CD4-positive, CD25-positive, alpha-beta regulatory T cell (primary cell): ENCODE results near the gene OR7D2. TPM values are rescaled to one million over a fixed set of nuclear protein-coding genes. Genes with fewer than 3 reads are reported as not detected.
"Not testable (repeated sequence)": the region's sequence is repeated elsewhere in the genome, so short reads cannot be mapped to it uniquely, and the experiment has no call there.

Experiments
- ATAC-seq, 2 donors: fragments of 150-1000 bp; cut with Tn5 transposase; one replicate each; pipeline ENCODE4 v1.10.0; 2021; ENCODE audit warnings: low read depth in 2 of 2, moderate number of reproducible peaks in 2 of 2, moderate library complexity in 1 of 2
- DNase-seq, 3 donors: peaks; one replicate each; pipeline versions ENCODE4 v3.0.0 to v3.0.0-alpha.2; 2012 to 2022; ENCODE audit warnings: mixed read lengths in 1 of 3
- H3K27ac ChIP-seq: one replicate; pipeline ENCODE4 v1.7.0; 2013; ENCODE audit warnings: mild to moderate bottlenecking, low read length; ENCODE audit not compliant: insufficient read depth, poor library complexity, severe bottlenecking
- H3K27me3 ChIP-seq: one replicate; pipeline ENCODE4 v1.7.0; 2013; ENCODE audit warnings: low read length; ENCODE audit not compliant: control insufficient read depth, insufficient read depth
- H3K36me3 ChIP-seq: one replicate; pipeline ENCODE4 v1.7.0; 2013; ENCODE audit warnings: mild to moderate bottlenecking, low read length, moderate library complexity; ENCODE audit not compliant: control insufficient read depth, insufficient read depth
- H3K4me1 ChIP-seq: 2 replicates; pipeline ENCODE4 v1.7.0; 2013; ENCODE audit warnings: mild to moderate bottlenecking, low read length; ENCODE audit not compliant: insufficient read depth, control insufficient read depth, poor library complexity, severe bottlenecking
- H3K4me3 ChIP-seq: one replicate; pipeline ENCODE4 v1.7.0; 2013; ENCODE audit warnings: low read depth, mild to moderate bottlenecking, low read length, moderate library complexity
- H3K9me3 ChIP-seq, 2 experiments: 1 replicate in 1 of 2; 2 replicates in 1 of 2; pipeline ENCODE4 v1.7.0; 2013; ENCODE audit warnings: low read length in 2 of 2, mild to moderate bottlenecking in 1 of 2, moderate library complexity in 1 of 2; ENCODE audit not compliant: control insufficient read depth in 2 of 2
- H3K27ac Mint-ChIP-seq, 3 donors: one replicate each; pipeline ENCODE4 v1.8.0; 2020 to 2022; ENCODE audit warnings: mild to moderate bottlenecking in 3 of 3, mixed read lengths in 3 of 3, moderate library complexity in 2 of 3
- H3K27me3 Mint-ChIP-seq: one replicate; pipeline ENCODE4 v1.8.0; 2022; ENCODE audit warnings: mild to moderate bottlenecking, mixed read lengths
- H3K36me3 Mint-ChIP-seq: one replicate; pipeline ENCODE4 v1.8.0; 2020; ENCODE audit warnings: mixed read lengths
- H3K4me1 Mint-ChIP-seq, 4 donors: one replicate each; pipeline ENCODE4 v1.8.0; 2020 to 2022; ENCODE audit warnings: mixed read lengths in 4 of 4, mild to moderate bottlenecking in 1 of 4
- H3K4me3 Mint-ChIP-seq, 4 donors: one replicate each; pipeline ENCODE4 v1.8.0; 2020 to 2022; ENCODE audit warnings: mild to moderate bottlenecking in 4 of 4, mixed read lengths in 4 of 4, moderate library complexity in 3 of 4
- H3K9me3 Mint-ChIP-seq, 7 donors: one replicate each; pipeline ENCODE4 v1.8.0; 2020 to 2022; ENCODE audit warnings: mixed read lengths in 7 of 7, mild to moderate bottlenecking in 3 of 7, moderate library complexity in 2 of 7
- polyA plus RNA-seq, 4 donors: library from polyadenylated mRNA; unstranded; fragments of 300-500 nt; fragmentation: Illumina TruSeq; gene quantifications; one replicate each; pipeline ENCODE4 v1.2.3, GENCODE V29; 2021
- total RNA-seq: library from RNA; stranded (reverse); gene quantifications from one replicate; pipeline ENCODE4 v1.2.3, GENCODE V29; 2022

Gene OR7D2
- total and polyA plus RNA-seq, 5 donors from 2014 or later: not detected

DNA sequence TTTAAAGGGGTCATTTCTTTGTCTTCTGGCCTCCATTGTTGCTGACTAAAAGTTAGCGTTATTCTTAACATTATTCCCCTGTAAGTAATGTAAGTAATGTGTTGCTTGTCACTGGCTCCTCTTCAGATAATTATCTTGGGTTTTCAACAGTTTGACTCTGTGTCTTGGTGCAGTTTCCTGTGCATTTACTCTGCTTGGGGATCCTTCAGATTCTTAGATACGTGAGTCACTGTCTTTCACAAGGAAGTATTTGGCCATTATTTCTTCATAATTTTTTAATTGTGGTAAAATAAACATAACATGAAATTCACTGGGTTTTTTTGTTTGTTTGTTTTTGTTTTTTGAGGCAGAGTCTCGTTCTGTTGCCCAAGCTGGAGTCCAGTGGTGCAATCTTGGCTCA lies 13.5 kb upstream of the OR7D2 start:
- Mint-ChIP-seq H3K27me3 (no peaks in the 10 kb centered on the region), H3K4me3 (no peak overlapping the region)

GRCh38 chr19:9166846-9167245 lies 11.9 kb upstream of the OR7D2 start:
- H3K9me3 ChIP-seq: peaks cover 8 to 23% of the 10 kb centered on the region in 2 experiments
- H3K27me3 Mint-ChIP-seq: no peaks in the 10 kb centered on the region
- H3K36me3 ChIP-seq: peaks cover 32% of the 10 kb centered on the region
- DNase-seq (no peak), ATAC-seq (no peak)
- no peaks in the 10 kb centered on the region for H3K4me1 ChIP-seq
- no peaks in the 10 kb centered on the region for H3K27me3 ChIP-seq
- no peak overlapping the region for H3K4me3 Mint-ChIP-seq
- no peak overlapping the region for H3K4me3 ChIP-seq
- H3K27ac ChIP-seq: no peak overlapping the region
- H3K27ac Mint-ChIP-seq: peak overlapping the region in 1 of 3 donors; percentile 49
- H3K4me1 Mint-ChIP-seq: peaks cover 0 to 4% (median 0%) of the 10 kb centered on the region in 4 donors
- H3K9me3 Mint-ChIP-seq: peaks cover 0 to 19% (median 5%) of the 10 kb centered on the region in 7 donors
- H3K36me3 Mint-ChIP-seq: peaks cover 55% of the 10 kb centered on the region

More for the DNA sequence above, 13.5 kb upstream of the OR7D2 start:
- DNase-seq (no peak), ATAC-seq (no peak)
- Mint-ChIP-seq H3K4me1 (peaks cover 0 to 4% (median 0%) of the 10 kb centered on the region in 4 donors), H3K36me3 (peaks cover 71% of the 10 kb centered on the region), H3K27ac (no peak overlapping the region), H3K9me3 (peaks cover 0 to 25% (median 9%) of the 10 kb centered on the region in 7 donors)
- Histone ChIP-seq H3K27me3 (no peaks in the 10 kb centered on the region), H3K4me3 (no peak overlapping the region), H3K27ac (no peak overlapping the region), H3K4me1 (no peaks in the 10 kb centered on the region), H3K9me3 (peaks cover 21 to 38% of the 10 kb centered on the region in 2 experiments), H3K36me3 (peaks cover 48% of the 10 kb centered on the region)

GRCh38 chr19:9171393-9171991 lies 7.3 kb upstream of the OR7D2 start:
- Mint-ChIP-seq H3K27ac (no peak overlapping the region), H3K4me3 (no peak overlapping the region), H3K9me3 (peaks cover 0 to 6% (median 4%) of the 10 kb centered on the region in 7 donors), H3K36me3 (peaks cover 20% of the 10 kb centered on the region), H3K27me3 (no peaks in the 10 kb centered on the region), H3K4me1 (no peaks in the 10 kb centered on the region)
- Histone ChIP-seq H3K4me3 (no peak overlapping the region), H3K27ac (no peak overlapping the region), H3K36me3 (peaks cover 6% of the 10 kb centered on the region), H3K4me1 (no peaks in the 10 kb centered on the region), H3K9me3 (peaks cover 0 to 2% of the 10 kb centered on the region in 2 experiments), H3K27me3 (no peaks in the 10 kb centered on the region)
- ATAC-seq: no peak
- DNase-seq: no peak

GRCh38 chr19:9175326-9175725 lies 3.5 kb upstream of the OR7D2 start:
- H3K36me3 ChIP-seq: no peaks in the 10 kb centered on the region
- H3K27ac ChIP-seq: no peak overlapping the region
- ATAC-seq (no peak), DNase-seq (no peak)
- no peaks in the 10 kb centered on the region for H3K36me3 Mint-ChIP-seq
- H3K4me1 ChIP-seq: no peaks in the 10 kb centered on the region
- H3K9me3 ChIP-seq: no peaks in the 10 kb centered on the region
- H3K27ac Mint-ChIP-seq: no peak overlapping the region
- no peaks in the 10 kb centered on the region for H3K4me1 Mint-ChIP-seq
- no peak overlapping the region for H3K4me3 ChIP-seq
- peaks cover 0 to 11% (median 0%) of the 10 kb centered on the region in 7 donors for H3K9me3 Mint-ChIP-seq
- no peaks in the 10 kb centered on the region for H3K27me3 ChIP-seq
- H3K4me3 Mint-ChIP-seq: no peak overlapping the region
- H3K27me3 Mint-ChIP-seq: no peaks in the 10 kb centered on the region

GRCh38 chr19:9183000-9183399 lies 4.2 kb downstream of the OR7D2 start:
- Mint-ChIP-seq H3K4me1 (no peaks in the 10 kb centered on the region), H3K9me3 (peaks cover 0 to 16% (median 7%) of the 10 kb centered on the region in 7 donors), H3K36me3 (no peaks in the 10 kb centered on the region), H3K27ac (no peak overlapping the region), H3K27me3 (no peaks in the 10 kb centered on the region), H3K4me3 (no peak overlapping the region)
- Histone ChIP-seq H3K36me3 (no peaks in the 10 kb centered on the region), H3K4me3 (no peak overlapping the region), H3K4me1 (no peaks in the 10 kb centered on the region), H3K9me3 (peaks cover 0 to 6% of the 10 kb centered on the region in 2 experiments), H3K27me3 (no peaks in the 10 kb centered on the region), H3K27ac (no peak overlapping the region)
- DNase-seq (no peak), ATAC-seq (no peak)

DNA sequence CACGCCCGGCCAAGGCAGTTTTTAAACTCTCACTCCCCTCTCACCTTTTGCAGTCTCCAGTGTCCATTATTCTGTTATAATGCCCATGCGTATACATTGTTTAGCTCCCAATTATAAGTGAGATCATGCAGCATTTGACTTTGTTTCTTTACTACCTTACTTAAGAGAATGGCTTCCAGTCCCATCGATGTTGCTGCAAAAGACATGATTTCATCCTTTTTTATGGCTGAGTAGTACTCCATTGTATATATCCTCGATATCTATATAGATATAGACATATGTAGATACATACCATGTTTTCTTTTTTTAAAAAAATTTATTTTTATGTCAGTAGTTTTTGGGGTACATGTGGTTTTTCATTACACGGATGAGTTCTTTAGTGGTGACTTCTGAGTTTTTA lies 8.4 kb downstream of the OR7D2 start:
- no peaks in the 10 kb centered on the region for H3K27me3 ChIP-seq
- H3K27me3 Mint-ChIP-seq: peaks cover 5% of the 10 kb centered on the region
- DNase-seq (no peak), ATAC-seq (no peak)
- no peak overlapping the region for H3K27ac Mint-ChIP-seq
- no peak overlapping the region for H3K4me3 ChIP-seq
- no peak overlapping the region for H3K27ac ChIP-seq
- no peak overlapping the region for H3K4me3 Mint-ChIP-seq
- H3K36me3 Mint-ChIP-seq: no peaks in the 10 kb centered on the region
- no peaks in the 10 kb centered on the region for H3K36me3 ChIP-seq
- H3K9me3 ChIP-seq: peaks cover 0 to 11% of the 10 kb centered on the region in 2 experiments
- H3K4me1 ChIP-seq: no peaks in the 10 kb centered on the region
- no peaks in the 10 kb centered on the region for H3K4me1 Mint-ChIP-seq
- H3K9me3 Mint-ChIP-seq: peaks cover 0 to 15% (median 7%) of the 10 kb centered on the region in 7 donors

DNA sequence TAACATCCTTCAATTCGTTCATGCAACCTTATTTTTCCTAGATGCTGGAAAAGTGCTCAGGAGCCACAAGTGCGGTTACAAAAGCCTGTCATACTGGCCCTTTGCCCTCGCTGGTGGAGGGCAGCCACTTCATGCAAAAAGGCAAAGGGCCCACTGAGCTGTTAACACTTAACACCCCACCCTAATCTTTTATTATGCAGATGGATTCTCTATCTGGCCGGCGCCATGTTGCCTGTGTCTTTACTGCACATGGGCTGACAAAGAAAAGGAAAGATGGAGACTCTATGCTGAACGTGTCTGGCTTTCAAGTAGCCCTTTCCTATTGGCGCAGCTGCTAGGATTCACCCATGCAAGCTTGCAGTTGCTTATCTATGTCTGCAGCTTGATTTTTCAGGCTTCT lies 10.8 kb downstream of the OR7D2 start:
- Mint-ChIP-seq H3K27ac (no peak overlapping the region), H3K4me3 (no peak overlapping the region), H3K4me1 (no peaks in the 10 kb centered on the region), H3K36me3 (no peaks in the 10 kb centered on the region), H3K27me3 (peaks cover 5% of the 10 kb centered on the region), H3K9me3 (peaks cover 0 to 15% (median 7%) of the 10 kb centered on the region in 7 donors)
- Histone ChIP-seq H3K27ac (no peak overlapping the region), H3K9me3 (peaks cover 0 to 11% of the 10 kb centered on the region in 2 experiments), H3K27me3 (no peaks in the 10 kb centered on the region), H3K4me1 (no peaks in the 10 kb centered on the region), H3K4me3 (no peak overlapping the region), H3K36me3 (no peaks in the 10 kb centered on the region)
- DNase-seq (no peak), ATAC-seq (no peak)

- H3K27ac ChIP-seq, H3K27ac Mint-ChIP-seq, H3K27me3 Mint-ChIP-seq, H3K4me1 Mint-ChIP-seq, H3K27me3 ChIP-seq, ATAC-seq, H3K9me3 ChIP-seq, H3K4me3 ChIP-seq, H3K9me3 Mint-ChIP-seq, DNase-seq, H3K4me1 ChIP-seq, H3K36me3 Mint-ChIP-seq, H3K4me3 Mint-ChIP-seq, H3K36me3 ChIP-seq: not testable (repeated sequence)
Observed at GRCh38 chr19:9198044-9198443, 19.3 kb downstream of the OR7D2 start.
